Adrenal gland (tissue), 5 donors: Measurements from ENCODE around the gene PIK3R1.

ENCODE experiments used
- CTCF ChIP-seq, 6 experiments: fragments of 450-650 bp in 4 of 6; fragments of 200-600 bp in 2 of 6; sonication (generic) in 1 of 6; IDR thresholded peaks; 1 replicate in 5 of 6; 2 replicates in 1 of 6; pipeline versions ENCODE4 v1.5.1 to v1.8.0; 2016 to 2021; ENCODE audit warnings: antibody characterized with exemption in 6 of 6, mild to moderate bottlenecking in 2 of 6, moderate library complexity in 1 of 6
- POLR2A ChIP-seq, 2 donors: fragments of 450-650 bp; IDR thresholded peaks; one replicate each; pipeline ENCODE4 v1.6.1; 2017; ENCODE audit warnings: antibody characterized with exemption in 2 of 2, mild to moderate bottlenecking in 2 of 2, moderate library complexity in 1 of 2
- donor health status: DM: no; HTN: no; CAD: no.

- TF ChIP-seq CTCF (IDR thresholded peaks at IDR 0.05) (no peak), POLR2A (IDR thresholded peaks at IDR 0.05) (no peak)
Measured at GRCh38 chr5:68219161-68219816, 3.7 kb downstream of the PIK3R1 start.
